ENCODE data around the gene OSTN.
A peak's percentile ranks its signal among the peaks of the same experiment; 100 is the strongest.
"Not testable (repeated sequence)": the region's sequence is repeated elsewhere in the genome, so short reads cannot be mapped to it uniquely, and the experiment has no call there.

Gene OSTN

DNA sequence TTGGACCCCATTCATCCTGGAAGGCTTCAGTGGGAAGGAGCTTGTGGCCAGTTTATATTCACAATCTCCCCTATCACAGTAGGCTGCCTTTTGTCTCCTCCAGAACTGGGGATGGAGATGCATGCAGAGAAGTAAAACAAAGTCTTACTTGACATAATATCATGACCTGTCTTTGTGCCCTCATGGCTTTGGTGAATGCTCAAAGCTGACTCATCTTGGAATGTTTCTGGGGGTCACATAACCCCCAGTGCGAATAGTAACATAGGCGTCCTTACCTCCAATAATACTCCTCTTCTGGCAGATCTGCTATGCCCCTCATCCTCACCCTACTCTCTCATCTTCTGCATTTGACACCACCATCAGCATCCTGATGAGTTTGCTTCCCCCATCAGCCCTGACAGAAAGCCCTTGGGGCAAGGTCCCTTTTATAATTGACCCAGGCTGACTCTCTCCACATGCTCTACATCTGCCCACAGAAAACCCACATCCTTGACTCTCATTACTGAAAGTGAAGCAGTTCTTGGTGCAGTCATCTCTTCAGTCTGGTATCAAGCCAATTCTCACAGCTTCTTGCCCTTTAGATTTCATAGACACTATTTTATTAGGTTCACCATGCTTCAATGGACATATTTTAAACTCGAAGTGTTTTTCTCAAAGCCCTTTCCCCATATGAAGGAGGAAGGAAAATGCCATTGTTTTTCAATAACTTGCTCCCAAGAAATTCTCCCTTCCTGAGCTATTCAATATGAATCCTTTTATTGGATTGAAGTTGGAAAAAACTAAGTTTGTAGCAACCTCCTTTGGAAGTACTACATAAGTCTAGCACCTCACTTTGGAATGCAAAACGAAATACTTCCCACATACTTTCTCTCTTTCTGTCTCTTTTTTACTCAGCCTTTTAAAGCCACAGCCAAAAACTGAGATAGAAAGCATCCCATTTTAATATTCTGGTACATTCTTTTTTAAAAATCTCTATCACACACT lies 36.6 kb downstream of the OSTN start:
- peak; percentile 60 for DNase-seq (ENCODE audit: low read depth)

DNA sequence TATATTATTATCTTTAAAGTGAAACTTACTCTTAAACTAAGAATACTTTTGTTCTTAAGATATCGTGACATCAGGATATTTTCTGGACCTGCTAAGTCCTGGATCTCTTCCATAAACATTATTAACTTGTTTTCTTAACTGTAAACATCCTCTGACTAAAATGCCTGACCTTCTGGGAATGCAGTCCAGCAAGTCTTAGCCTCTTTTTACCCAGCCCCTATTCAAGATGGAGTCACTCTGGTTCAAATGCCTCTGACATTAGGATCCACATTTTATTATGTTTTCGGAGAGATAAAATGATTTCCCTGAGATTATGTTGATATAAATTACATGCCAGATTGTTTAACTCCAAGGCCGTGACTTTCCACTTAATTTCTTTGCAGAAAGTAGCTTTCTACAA lies 37.6 kb downstream of the OSTN start:
- DNase-seq (ENCODE audit: low read depth): peak; percentile 61

DNA sequence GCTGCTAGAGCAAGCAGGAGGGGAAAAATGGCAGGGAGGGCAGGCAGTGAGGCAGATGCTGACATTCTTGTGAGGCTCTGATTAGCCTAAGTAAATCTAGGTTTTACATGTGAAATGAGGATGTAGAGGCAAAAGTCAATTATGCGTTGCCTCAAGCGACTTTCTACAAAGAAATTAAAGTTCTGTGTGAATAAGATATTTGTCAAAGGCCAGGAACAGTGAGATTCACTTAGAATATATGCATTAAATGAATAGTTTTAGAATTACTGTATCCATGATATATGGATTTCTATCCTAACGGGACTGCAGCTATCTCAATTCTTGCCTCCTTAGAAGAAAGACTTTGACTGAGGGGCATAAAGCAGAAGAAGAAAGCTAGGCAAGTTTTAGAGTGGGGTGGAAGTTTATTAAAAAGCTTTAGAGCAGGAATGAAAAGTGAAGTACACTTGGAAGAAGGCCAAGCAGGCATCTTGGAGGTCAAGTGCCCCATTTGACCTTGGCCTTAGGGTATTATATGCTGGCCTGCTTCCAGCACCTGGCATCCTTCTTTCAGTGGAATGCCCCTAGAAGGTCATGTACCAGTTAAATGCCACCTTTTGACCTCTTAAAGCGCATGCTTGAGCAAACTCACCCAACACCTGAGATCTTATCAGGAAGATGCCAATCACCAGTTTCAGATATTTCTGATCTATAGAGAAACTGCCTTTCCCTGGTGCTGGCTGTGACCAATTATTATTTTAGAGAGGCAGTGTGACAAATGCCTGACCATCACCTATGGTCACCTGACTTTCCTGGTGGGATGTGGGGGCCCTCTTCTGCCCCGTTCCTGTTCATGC lies 38.2 kb downstream of the OSTN start:
- DNase-seq (ENCODE audit: low read depth): no peak

DNA sequence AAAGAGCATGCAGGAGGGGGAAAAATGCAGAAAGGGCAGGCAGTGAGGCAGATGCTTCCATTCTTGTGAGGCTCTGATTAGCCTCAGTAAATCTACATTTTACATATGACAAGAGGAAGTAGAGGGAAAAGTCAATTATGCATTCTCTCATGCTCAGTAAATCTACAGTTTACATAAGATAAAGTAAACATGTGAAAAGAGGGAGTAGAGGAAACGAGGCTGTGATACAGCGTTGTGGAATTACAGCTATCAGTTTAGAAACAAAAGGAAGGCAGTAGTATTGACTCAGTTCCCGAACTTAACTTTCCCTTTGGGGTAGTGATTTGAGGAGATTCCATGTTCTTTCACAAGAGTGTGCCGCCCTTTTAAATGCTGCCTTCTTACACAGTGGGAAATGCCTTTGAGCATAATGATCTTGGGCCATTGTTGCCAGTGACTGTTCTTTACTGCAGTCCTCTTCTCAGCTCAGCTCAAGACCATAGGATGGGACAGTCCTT lies 39.3 kb downstream of the OSTN start:
- peak; percentile 80 for DNase-seq (ENCODE audit: low read depth)

DNA sequence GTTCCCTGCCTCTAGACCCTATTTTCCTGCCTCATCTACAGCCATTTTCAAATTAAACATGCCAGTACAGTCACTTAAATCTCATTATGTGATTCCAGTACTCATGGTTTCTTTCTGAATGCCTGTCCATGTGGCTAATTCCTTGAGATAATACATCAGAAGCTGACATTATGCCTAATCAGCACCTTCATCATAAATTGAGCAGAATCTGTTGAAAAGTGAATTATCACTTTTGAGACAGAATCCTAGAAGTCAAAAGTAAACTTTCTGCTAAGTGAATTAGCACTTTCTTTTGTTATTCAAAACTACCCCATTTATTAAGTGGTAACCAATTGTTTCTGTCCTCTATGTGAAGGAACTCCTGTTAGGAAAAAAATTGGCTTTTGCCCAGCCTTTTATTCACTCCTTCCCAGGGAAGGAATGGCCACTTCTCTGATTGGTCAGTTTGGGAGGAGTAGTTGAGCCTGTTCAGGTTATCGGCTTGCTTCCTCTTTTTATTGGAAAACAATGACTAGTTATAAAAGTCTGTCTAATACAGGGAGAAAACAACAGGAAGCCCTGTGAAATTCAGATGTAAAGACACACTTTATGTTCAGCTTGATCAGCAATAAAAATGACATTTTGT lies 40.5 kb downstream of the OSTN start:
- DNase-seq (ENCODE audit: low read depth): no peak

DNA sequence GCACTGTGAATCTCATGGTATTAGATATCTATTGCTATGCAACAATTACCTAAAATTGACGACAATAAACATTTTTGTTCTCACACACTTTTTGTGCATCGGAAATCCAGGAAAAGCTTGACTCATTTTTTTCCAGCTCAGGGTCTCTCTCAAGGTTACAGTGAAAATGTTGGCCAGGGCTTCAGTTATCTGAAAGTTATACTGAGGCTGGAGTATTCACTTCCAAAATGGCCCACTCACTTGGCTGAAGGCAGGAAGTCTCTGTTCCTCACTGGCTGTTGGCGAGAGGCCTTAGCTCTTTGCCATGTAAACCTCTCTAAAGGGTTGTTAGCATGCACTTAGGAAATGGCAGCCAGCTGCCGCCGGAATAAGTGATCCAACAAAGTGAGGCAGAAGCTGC lies 41.4 kb downstream of the OSTN start:
- DNase-seq (ENCODE audit: low read depth): no peak

DNA sequence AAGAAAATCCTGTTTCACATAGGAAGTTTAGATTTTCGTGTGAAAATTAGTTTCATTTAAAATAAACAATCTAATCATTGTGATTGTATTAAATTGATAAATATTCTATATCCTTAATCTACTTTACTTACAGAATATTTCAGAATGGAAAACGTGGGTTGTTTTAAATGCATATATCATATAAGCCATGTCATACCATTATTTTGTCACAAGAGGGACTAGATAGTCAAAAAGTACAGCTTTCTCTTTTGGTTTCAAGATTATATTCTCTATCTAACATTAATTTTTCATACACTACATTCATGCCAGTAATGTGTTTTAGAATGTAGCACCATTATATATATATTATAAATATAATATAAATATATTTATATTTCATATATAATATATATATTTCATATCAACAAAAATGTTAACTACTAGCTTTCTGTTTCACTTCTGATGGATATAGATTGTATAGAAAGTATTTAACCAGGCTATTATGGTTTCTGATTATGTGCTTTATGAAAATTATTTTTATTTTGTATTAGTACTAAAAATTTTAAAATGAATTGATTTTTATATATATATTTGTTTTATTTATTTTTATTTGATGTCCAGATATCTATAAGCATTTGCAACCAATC lies 45.3 kb downstream of the OSTN start:
- peak; percentile 31 for DNase-seq (ENCODE audit: low read depth)

DNA sequence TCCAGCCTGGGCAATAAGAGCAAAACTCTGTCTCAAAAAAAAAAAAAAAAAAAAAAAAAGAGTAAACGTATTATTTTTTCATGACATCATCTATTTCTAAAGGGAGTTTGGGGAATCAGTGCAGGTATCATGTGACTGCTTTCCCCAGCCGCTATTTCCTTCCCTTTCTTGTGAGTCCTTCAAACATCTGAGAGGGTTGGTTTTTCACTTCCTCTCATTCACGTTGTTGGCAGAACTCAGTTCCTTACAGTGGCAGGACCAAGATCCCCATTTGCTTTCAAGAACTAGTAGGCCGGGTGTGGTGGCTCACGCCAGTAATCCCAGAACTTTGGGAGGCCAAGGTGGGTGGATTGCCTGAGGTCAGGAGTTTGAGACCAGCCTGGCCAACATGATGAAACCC lies 47.0 kb downstream of the OSTN start:
- not testable (repeated sequence) for DNase-seq (ENCODE audit: low read depth)

DNA sequence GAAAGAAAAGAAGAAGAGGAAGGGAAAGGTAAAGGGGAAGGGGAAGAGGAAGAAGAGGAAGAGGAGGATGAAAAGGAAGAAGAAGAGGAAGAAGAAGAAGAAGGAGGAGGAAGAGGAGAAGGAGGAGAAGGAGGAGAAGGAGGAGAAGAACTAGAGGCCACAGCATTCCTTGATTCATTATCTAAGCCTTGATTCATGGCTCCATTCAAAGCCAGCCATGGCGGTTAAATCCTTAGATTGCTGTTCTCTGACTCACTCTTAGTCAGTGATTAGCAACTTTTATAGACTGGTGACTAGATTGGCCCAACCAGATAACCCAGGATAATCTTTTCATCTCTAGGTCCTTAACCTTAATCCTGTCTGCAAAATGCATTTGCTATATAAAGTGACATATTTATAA lies 47.6 kb downstream of the OSTN start:
- DNase-seq (ENCODE audit: low read depth): peak; percentile 87

DNA sequence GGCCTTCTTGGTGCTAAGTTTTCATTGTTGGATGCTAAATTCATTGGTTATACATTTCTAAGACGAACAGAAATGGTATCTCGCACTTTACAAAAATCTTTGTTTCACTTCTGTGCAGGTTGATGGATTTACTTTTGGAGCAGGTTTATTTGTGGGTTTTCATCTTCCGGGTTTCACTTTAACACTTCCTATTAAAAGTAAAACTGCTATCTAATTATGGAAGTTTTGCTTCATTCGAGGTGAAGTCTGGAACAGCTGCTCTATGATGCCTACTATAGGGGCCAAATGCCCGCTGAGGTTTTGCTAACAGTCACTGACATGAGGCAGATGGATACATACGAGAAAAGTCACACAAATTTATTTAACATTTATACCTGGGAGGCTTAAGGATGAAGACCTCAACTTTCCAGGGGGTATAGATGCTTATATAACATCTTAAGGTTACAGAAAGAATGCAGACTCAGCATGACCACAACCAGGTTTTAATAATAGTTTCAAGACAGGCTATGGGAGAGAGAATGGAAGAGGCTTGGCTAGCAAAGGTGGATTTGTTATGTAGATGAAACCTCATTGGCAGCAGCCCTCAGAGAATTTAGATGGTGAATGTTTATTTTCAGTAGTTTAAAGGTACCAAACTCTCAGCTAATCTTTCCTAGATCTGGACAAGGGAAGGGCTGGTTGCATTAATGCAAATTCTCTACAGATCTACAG lies 54.2 kb downstream of the OSTN start:
- DNase-seq (ENCODE audit: low read depth): no peak

DNA sequence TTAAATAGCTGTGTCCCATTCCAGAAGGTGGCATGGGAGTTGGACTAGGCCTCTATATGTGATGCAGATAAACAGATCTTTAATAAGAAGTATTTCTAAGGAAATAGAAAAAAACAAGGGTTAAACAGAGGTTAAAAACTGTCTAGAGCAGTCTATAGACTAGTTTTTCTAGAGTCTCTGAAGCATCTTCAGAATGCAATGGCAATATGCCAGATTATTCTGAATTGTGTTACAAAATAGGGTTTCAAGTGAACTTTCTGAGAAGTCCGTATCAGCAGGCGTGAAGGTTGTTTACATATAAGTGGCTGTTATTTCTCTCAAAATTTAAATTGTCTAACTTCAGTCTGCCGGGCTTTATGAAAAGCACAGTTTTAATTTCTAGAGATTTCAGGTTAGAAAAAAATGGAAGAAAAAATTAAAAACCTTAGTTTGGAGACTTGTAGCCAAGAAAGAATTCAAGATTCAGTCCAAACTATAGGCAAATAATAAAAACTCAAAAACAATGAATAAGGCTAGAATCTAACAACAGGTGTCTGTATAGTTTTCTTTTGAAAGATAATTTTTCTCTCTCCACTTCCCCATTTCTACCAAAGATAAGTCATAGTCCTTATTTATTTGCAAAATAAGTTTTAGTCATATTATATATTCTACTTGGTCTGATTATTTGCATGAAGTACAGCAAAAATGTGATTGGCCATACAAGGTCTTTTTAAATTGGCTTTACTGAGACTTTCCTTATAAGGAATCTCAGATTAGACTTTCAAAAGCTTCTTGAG lies 55.2 kb downstream of the OSTN start:
- peak; percentile 91 for DNase-seq (ENCODE audit: low read depth)

DNA sequence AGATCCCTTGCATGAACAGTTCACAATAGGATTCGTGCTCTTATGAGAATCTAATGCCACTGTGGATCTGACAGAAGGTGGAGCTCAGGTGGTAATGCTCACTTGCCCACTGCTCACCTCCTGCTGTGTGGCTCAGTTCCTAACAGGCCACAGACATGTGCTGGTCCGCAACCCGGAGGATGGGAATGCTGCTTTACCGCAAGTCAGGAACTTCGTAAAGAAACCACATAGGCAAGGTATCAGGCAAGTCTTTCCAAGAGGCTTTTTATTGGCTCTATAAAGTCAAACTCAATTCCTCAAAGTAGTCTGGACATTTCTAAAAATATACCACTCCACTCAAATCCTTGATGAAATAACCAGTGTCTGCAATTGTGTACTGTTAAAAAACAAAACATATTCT lies 56.1 kb downstream of the OSTN start:
- DNase-seq (ENCODE audit: low read depth): no peak

DNA sequence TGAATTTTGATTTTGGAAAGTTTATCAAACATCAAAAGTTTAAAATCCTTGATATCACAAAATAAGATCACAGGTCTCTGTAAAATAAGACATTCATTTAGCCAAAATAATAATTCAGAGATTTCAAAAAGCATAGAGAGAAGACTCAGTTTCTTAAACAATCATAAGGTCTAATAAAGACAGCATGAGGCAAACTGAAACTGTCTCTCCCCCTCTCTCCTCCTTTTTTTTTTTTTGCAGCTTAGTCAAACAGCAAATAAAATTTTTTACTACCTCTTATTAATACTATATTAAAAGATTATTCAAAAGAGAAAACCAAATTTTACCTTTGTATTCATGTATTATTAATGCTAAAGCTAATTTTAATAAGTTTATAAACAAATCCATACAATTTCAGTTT lies 57.4 kb downstream of the OSTN start:
- DNase-seq (ENCODE audit: low read depth): no peak

DNA sequence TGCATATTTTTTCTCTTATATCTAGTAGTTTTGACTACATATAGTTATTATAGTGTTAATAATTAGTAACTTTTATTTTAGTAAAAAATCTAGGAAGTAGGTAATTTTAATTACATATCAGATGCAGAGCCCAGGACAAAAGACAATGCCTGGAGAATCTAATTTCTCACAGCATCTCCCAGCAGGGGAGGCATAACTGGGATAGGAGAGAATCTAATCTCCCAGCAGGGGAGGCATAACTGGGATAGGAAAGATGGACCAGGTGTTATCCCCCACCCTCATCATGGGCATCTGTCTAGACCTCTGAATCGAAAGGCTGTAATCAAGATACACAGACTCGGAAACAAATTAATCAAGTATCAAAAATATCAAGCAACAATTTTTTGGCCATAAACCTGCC lies 58.2 kb downstream of the OSTN start:
- no peak for DNase-seq (ENCODE audit: low read depth)

DNA sequence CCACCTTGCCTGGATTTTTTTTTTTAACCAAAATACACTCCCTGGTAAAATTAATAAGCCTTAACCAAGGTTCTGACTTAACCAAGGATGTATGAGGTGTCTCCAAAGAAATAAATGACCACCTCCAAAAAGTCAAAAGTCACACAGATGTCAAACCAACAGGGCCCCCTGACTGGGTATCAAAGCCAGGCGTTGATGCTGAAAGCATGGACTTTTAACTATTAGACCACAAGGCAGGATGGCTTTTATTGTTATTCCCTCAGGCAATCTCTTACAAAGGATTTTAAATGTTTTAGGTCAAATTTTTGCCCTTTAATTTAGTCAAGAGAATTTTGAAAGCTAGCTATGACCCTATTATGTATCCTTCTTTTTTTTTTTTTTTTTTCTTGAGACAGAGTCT lies 60.4 kb downstream of the OSTN start:
- DNase-seq (ENCODE audit: low read depth): no peak

DNA sequence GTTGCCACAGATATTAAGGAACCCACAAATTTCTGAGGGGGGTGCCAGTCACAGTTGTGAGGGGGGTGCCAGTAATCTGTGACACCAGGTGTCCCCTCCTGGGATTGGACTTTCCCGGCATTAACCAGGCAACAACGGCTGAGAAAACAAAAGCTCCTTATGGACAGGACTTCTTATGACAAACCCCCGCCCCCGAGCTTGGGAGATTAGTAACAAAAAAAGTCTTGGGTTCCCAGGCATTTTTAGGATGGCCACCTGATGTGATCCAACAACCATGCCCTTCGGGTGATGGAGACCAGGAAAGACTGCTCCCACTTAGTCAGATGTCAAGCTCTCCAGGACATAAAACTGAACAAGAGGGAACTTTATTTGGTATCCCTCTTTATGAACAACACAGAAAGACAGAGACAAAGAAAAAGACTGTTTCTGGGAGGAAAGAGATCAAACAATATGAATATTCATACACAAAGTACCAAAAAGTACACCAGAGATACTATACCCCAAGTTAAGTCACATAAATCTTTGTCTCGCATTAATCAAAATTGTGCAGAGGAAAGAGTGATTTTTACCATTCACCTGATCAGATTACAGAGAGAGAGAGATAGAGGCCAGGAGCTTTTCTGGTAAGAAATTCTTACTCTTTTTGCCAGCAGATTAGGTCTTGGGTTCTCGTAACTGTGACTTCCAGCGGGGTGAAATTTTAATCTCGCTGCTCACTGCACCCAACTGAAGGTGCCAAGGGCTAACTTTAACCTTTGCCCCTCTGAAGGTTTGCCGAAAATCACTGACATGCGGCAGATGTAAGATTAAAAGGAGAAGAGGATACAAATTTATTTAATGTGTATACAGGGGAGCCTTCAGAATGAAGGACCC lies 61.6 kb downstream of the OSTN start:
- DNase-seq (ENCODE audit: low read depth): no peak

DNA sequence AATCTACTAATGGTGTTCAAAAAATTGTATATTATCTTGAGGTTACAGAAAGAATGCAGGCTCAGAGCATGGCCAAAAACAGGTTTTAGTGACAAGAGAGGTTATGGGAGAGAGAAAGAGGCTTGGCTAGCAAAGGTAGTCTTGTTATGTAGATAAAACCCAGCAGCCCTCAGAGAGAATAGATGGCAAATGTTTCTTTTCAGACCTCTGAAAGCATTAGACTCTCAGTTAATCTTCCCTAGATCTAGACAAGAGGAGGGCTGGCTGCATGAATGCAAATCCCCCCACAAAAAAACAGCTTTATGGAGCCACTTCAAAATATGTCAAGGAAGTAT lies 62.2 kb downstream of the OSTN start:
- DNase-seq (ENCODE audit: low read depth): no peak

DNA sequence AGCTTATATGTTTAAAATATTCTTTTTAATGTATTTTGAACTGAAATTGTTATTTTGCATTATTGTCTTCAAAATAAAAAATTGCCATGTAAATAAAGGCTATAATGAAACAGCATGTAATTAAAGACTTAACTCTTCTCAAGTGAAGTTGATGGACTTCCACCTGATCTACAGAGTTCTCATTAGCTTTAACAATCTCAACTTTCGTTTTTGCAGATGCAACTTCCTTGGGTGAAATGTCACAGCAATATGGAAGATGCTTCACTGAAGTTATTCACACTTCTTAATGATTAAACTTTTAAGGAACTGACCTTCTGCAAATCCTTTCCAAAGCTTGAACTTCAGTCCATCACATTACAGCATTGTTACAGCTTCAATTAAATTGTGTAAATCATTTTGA lies 63.6 kb downstream of the OSTN start:
- no peak for DNase-seq (ENCODE audit: low read depth)

DNA sequence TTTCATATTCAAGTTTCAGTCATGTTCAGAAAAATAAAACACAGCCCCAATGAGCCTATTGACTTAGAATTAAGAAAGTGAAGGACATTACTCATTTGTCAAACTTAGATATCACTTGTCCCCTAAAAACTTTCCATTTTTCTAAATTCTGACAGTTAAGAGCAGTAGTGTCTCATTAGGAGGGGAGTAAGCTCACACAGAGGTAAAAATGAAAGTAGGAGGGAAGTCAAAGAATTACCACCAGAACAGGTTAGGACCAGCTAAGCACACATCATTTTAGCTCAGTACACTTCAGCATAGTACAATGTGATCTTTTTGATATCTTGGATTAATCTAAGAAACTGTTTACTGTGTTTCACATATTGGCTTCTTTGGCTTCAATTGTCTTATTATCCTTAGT lies 64.3 kb downstream of the OSTN start:
- DNase-seq (ENCODE audit: low read depth): no peak

DNA sequence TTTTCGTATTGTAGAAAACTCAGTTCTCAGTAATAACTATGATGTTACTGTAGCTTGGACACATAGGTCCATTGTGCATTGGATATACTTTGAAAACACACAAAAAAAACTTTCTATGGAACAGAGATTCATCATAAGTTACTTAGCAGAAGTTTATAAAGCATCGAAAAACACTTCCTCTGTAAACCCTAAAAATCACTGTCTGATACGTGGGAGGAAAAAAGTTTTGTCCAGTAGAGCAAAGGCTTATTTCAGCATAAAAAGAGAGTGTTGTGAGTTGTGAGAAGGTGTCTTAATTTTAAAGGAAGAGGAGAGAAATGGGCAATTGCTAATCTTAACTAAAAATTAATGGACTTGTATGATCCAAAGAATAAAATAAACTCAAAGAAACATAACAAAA lies 64.8 kb downstream of the OSTN start:
- DNase-seq (ENCODE audit: low read depth): no peak
